LNCAP (cell line): ENCODE data around the gene CCDC77.
A peak's percentile ranks its signal among the peaks of the same experiment; 100 is the strongest.

Source experiments
- TF ChIP-seq, protein P1 (sequence below): fragments of 450-650 bp; IDR thresholded peaks from 2 replicates; pipeline ENCODE4 v1.5.1; 2017; ENCODE audit warnings: mild to moderate bottlenecking

CCDC77 gene

DNA sequence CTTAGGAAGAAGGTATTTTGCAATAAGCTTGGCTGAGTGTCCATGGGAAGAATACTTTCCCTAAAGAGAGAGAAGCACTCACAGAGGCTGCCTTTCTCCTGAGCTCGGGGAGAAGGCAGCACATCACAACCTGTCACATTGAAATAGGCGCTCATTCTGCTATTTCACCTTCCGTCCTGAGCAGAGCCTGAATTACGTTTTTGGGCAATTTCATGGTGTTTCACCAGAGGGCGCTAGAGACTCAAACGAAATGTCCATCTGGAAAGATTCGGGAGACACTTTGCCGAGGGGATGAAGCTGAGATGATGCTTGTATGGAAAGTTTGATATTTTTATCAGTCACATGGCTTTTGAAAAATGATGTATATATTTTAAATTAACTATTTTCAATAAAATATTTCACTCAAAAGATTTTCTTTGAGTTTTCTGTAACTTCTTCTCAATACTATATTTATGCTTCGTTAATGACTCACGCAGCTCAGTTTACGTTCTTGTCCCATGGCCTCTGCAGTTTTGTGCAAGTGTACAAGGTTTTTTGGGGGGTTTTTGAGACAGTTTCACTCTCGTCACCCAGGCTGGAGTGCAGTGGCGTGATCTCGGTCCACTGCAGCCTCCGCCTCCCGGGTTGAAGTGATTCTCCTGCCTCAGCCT lies 40.9 kb downstream of the CCDC77 start:
- TF ChIP-seq, protein P1, sequence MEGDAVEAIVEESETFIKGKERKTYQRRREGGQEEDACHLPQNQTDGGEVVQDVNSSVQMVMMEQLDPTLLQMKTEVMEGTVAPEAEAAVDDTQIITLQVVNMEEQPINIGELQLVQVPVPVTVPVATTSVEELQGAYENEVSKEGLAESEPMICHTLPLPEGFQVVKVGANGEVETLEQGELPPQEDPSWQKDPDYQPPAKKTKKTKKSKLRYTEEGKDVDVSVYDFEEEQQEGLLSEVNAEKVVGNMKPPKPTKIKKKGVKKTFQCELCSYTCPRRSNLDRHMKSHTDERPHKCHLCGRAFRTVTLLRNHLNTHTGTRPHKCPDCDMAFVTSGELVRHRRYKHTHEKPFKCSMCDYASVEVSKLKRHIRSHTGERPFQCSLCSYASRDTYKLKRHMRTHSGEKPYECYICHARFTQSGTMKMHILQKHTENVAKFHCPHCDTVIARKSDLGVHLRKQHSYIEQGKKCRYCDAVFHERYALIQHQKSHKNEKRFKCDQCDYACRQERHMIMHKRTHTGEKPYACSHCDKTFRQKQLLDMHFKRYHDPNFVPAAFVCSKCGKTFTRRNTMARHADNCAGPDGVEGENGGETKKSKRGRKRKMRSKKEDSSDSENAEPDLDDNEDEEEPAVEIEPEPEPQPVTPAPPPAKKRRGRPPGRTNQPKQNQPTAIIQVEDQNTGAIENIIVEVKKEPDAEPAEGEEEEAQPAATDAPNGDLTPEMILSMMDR: peak; percentile 77

DNA sequence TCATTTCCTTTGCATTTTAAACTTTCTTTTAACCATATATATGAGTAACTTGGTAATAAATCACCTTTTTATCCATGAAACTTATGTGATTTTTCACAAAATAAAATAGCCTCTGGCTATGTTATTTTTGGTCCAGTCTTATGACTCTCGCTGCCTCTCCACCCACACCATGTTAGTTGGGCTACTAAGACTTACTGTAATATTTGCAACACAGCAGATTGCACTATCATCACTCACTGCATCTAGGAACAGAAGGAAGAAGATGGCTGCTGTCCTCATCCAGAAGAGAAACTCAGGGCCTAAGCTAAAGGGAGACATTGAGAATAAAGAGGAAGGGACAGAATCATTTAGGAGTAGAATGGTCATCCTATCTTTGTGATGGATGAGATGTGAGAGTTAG lies 45.7 kb downstream of the CCDC77 start:
- TF ChIP-seq, protein P1: no peak

DNA sequence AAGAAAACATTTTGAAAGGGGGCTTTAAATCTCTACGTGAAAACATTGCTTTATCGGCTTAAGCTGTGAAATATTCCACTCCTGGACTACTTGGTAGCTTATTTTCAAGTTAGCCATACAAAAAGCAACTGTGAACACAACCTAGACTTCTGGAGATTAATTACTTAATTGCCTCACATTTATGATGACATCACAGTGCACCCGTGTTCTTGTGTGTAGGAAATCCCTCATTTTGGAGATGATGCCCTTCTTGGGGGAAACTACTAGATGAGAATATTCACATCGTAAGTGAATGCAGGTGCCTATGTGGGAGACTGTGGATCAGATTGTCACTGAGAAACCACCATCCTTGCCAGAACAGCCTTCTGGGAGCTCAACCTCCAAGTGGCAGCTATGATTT lies 47.8 kb downstream of the CCDC77 start:
- TF ChIP-seq, protein P1: no peak

DNA sequence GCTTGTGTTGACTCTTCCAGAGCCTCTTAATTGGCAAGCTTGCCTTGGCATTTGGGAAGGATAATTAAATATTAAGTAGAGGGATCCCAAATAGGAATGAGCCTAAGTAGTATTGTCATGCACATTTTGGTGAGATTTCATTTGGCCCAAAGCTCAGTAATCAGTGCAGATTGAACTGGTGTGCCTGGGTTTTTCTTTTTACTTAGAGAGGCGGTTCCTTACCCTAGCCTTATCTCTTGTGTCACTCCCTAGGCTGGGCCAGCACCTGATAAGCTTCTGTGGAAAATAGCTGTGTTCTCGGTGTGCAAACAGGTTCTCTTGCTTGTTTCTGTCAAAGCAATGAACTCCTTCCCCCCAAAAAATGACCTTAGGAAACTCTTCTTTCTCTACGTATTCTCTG lies 49.0 kb downstream of the CCDC77 start:
- TF ChIP-seq, protein P1: no peak

DNA sequence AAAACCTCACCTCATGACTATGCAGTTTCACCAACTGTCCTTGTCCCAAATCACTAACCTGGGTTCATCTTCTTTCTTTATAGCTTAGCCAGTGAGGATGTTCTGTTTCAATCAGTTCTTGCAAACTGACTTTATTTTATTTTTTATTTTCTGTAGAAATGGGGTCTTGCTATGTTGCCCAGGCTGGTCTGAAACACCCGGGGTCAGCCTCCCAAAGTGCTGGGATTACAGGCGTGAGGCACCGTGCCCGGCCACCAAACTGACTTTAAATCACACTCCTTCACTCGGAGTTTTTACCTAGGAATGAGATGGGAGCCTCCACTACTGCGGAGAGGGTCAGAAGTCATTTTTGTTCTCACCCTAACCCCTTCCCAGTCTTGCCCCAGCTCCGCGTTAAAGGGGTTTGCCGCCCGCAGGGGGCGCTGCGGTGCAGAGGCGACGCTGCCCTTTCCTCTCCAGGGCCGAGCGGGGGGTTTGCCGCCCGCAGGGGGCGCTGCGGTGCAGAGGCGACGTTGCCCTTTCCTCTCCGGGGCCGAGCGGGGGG lies 51.3 kb downstream of the CCDC77 start:
- TF ChIP-seq, protein P1: peak; percentile 26; the same call in 1 of the 2 replicates

DNA sequence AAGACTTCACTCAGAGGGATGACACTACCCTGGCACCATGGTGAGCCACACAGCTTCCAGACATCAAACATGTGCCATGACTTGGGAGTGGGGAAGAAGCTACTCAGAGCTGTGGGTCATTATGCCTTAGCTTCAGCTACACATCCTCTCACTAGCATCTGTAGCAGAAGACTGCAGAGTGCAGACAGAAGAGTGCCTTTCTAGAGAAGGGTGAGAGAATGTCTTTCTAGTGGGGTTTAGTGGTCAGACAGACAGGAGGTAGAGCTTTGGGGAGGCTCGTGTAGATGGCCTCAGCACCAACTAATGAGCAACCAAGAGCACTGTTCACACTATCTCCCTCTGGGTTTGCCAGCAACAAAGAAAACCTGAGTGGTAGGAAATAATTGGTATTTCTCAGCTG lies 53.4 kb downstream of the CCDC77 start:
- TF ChIP-seq, protein P1: no peak

DNA sequence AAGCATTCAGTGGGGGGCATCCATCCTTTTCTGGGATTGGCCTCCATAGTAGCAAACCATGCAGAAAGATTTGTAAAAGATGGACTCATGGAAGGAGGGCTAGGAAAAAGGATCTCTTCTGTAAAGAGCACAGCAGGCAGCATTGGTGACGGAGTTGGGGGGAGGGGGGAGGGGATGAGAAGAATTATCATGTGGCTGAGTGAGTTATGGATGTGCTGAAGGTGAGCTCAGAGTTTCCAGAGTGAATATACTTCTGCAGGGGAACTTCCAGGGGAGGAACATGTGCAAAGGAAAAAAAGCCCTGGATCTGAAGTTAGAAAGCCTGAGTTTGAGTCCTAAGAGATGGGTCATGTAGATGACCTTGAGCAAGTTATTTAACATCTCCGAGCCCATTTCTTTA lies 54.4 kb downstream of the CCDC77 start:
- TF ChIP-seq, protein P1: no peak

DNA sequence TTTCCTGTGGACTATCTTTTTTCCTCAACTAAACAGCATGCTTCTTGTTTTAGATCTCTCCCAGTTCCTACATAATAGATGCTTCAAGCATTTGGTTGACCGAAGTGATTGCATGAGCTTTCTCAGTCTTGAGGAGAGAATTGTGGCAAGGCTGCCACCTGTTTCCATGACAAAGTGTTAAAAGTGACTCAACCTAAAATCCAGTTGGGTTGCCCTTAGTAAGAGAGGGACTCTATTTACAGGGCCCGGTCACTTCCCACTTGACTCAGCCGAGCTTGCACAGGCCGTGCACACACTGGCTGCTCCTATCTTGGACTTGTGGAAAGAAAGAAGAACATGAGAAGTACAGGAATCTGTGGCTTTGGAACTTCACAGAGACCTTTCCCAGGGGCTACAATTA lies 56.2 kb downstream of the CCDC77 start:
- TF ChIP-seq, protein P1: no peak
